AML-193 (cell line): Measurements from ENCODE around the gene MYCN.

Experiments
- DNase-seq, 2 experiments: peaks; one replicate each; lab custom pipeline; 2025; lab: John Stamatoyannopoulos, UW

Gene MYCN

DNA sequence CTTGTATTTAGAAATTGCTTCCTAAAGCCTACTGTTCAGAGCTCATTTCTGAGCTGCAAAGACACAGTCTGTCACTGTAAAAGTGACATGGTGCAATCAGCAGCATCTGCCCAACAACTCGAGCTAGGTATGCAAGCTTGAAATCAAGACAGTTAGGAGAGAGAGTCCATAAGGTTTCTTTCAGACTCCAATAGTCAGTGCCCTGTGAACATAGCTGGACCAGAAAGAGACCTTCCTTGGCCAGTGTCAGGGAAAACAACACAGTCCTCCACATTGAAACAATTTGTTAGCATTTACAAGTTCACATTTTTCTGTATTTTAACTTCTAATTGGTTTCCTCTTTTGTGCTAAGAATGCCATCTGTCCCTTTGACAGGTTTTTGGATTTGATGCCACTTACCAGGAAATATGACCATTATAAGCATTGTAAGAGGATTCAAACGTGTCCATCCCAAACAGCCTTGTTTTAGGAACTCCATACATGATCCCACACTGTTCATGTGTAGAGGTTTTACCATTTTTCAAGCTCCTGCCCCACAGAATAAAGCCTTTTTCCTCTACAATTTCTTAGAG lies 8.9 kb upstream of the MYCN start:
- DNase-seq = no peak

DNA sequence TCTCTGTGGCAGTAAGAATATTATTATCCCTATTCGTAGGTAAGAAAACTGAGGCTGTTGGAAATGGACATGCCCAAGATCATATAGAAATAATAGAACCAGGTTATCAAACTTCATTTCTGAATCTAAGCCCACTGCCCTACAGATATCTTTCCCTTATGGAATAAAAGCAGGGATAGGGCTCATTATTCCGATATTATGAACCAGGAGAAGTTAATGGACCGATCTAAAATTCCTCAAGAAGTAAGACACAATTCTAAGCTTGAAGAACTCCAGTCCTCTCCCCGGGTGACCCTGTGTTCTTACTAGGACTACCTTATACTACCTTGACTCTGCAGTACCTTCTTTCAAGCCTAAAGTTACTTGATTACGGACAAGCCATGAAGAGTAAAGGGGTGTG lies 8.4 kb upstream of the MYCN start:
- DNase-seq = no peak

DNA sequence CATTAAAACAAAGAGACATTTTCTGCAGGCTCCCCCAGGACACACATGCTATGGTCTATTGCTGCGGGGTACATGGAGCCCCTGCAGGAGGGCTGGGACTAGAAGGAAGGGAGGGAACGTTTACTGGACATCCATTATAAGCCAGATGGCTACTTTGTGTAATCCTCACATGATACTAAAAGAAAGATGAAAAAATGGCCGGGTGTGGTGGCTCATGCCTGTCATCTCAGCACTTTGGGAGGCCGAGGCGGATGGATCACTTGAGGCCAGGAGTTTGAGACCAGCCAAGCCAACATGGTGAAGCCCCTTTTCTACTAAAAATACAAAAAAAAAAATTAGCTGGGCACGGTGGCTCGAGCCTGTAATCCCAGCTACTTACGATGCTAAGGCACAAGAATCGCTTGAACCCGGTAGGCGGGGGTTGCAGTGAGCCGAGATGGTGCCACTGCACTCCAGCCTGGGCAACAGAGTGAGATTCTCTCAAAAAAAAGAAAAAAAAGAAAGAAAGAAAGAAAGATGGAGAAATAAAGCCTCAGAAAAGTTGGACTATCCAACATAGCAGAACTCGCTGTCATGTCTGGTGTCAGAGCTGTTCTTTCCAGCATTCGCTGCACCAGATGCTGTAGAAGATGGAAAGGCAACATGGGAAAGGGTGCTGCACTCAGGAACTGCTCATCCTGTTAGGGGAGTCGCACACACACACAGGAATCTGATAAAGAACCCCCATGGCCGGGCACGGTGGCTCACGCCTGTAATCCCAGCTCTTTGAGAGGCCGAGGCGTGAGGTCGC lies 7.8 kb upstream of the MYCN start:
- no peak for DNase-seq

DNA sequence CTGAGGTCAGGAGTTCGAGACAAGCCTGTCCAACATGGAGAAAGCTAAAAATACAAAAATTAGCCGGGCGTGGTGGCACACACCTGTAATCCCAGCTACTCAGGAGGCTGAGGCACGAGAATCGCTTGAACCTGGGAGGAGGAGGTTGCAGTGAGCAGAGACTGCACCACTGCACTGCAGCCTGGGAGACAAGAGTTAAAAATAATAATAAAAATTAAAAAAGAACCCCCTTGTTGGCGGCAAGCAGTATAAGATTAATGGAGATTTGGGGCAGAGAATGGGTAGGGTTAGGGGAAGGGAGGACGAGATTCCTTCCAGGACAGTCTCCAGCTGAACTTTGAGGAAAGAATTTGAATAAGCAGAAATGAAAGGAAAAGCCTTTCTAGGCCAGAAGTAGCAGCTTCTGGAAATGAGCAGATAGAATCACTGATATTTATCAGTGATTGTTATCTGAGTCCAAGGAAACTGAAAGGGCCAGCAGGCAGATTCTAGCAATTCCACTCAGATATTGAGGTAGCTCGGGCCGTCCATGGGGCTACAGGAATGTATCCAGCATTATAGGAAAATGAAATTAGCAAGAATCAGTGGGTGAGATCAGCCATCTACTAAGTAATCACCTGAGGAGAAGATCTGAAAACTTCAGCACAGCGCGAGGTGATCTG lies 7.0 kb upstream of the MYCN start:
- DNase-seq = no peak

DNA sequence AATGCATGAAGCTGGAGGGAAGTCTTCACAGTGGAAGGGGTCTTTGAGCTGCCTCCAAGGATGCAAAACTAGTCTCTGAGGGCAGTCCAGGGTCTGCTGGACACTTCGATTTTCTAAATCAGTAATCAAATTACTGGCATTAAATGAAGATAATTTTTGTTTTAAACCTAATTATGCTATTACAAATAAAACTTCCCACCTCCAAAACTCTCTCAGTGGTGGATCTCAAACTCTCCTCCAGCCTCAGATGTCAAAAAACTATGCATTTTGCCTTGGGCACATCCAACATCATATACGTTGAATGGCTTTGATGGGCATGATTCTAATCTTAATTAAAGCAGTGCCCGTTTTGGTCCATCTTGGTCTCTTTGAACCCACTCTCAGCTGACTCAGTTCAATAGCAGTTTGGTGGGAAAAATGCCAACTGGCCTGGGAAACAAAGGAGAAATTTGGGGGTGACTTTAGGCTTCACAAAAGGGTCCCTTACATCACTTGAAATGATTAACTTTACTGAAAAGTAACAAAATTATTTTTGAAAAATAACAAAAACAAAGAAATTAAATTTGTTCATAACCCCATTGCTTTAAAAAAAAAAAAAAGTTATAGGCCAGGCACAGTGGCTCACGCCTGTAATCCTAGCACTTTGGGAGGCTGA lies 5.9 kb upstream of the MYCN start:
- DNase-seq = no peak

DNA sequence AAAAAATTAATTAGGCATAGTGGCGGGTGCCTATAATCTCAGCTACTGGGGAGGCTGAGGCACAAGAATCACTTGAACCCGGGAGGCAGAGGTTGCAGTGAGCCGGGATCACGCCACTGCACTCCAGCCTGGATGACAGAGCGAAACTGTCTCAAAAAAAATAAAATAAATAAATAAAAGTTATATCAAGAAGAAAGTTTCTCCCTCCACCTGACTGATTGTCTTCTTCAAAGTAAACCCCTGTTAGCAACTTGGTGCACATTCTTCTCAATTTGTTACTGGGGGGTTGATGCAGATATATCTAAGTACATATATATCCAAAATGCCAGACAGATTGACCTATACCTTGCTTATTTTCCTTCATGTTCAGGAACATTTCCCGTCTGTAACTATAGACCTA lies 5.2 kb upstream of the MYCN start:
- DNase-seq = no peak

DNA sequence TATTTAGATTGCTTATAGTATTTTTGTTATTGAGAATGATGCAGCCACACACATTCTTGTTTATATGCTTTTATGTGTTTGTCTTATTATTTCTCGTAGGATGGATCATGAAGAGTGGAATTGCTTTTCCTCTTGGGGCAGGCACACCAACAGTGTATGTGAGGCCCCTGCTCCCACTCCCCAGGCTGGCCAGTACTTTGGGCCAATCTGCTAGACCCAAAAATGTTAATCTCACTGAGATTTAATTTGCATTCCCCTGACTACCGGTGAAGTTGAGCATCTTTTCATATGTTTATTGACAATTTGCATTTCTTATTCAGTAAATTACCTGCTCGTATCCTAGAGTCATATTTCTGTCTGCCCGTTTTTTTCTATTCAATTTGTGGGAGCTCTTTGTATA lies 4.7 kb upstream of the MYCN start:
- no peak for DNase-seq

DNA sequence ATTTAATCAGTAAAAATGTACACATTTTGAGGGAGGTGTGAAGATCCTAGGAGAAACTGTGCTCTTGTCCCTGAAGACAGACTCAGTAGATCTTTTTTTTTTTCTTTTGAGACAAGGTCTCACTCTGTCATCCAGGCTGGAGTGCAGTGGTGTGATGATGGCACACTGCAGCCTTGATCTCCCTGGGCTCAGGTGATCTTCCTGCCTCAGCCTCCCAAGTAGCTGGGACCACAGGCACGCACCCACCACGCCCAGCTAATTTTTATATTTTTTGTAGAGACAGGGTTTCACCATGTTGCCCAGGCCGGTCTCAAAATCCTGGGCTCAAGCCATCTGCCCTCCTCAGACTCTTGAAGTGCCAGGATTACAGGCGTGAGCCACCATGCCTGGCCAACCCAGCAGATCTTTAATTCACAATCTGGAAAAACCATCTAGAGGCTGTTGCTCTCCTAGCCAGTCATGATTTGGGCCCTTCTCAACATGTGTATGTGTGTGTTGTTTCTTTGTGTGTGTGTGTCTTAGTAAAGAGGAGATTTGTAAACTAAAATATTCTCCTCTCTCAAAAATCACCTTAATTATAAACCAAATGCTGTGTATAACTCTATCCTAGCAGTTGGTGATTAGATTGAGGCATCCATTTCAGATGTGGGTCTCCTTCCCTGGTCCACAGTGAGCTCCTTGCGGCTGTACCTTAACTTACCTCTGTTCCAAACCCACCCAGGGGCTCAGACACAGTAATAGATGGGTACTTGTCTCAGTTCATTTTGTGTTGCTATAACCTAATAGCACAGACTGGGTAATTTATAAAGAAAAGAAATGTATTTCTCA lies 3.9 kb upstream of the MYCN start:
- no peak for DNase-seq

DNA sequence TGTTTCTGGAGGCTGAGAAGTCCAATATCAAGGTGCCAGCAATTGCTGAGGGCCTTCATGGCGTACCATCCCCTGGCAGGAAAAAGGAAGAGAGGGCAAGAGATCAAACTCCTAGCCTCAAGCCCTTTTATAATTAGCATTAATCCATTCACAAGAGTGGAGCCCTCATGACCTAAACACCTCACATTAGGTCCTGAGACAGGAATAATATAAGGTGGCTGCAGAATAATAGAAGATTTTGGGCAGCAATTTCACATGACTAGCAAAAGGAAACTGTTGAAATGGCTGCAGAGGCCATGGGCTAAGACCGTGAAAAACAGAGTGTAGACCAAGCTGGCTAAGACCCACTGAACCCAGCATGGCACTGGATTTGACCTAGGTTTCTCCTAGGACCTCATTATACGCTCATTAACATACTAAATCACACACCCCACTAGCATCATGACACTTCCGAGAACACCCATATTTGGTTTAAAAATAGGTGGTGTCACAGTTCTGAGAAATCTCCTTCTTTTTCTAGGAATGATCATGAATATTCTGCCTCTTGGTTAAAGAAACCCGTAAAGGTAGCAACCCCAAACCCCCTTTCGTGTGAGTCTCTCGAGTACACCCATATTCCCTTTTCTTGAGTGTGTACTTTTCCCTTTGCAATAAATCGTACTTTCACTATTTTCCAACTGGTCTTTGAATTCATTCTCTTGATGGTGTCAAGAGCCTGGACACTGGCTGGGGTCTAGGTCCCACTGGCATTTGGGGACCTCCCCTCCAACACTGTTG lies 3.1 kb upstream of the MYCN start:
- no peak for DNase-seq

DNA sequence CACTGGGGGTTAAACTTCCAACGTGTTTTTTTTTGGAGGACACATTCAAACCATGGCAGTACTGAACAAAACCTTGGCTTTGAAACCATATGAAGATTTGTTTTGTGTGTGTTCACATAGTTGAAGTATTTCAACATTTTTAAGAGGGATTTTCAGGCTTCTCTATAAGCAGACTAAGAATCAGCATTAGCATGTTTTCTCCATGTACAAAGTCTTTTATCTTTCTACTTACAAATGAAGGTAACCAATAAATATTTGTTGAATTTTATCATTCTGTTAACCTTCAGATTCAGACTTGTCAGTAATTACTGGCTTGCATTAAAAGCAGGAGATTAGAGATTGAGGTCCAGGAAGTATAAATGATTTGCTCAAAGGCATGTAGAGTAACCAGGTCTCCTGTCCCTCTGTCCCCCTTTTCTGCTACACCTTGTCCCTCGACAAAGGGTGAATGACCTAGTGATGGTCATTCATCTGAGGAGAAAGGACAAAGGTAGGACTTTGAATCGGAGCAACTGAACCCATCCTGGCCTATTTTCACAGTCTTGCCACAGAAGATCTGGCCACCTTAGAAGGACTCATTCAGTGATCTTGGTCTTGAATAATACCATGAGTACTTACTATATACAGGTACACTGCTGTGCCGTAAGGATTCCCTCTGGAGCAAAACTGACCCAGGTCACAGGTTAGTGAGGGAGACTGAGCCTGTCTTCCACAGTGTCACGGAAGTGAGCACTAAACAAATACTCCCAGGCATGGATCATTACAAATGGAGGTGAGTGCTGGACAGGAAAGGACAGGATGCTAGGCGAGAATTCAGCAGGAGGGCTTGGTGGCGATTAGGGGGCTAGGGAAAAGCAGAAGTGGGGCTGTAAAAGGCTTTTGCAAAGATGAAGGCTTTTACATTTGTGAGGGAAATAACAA lies 2.2 kb upstream of the MYCN start:
- DNase-seq = no peak

DNA sequence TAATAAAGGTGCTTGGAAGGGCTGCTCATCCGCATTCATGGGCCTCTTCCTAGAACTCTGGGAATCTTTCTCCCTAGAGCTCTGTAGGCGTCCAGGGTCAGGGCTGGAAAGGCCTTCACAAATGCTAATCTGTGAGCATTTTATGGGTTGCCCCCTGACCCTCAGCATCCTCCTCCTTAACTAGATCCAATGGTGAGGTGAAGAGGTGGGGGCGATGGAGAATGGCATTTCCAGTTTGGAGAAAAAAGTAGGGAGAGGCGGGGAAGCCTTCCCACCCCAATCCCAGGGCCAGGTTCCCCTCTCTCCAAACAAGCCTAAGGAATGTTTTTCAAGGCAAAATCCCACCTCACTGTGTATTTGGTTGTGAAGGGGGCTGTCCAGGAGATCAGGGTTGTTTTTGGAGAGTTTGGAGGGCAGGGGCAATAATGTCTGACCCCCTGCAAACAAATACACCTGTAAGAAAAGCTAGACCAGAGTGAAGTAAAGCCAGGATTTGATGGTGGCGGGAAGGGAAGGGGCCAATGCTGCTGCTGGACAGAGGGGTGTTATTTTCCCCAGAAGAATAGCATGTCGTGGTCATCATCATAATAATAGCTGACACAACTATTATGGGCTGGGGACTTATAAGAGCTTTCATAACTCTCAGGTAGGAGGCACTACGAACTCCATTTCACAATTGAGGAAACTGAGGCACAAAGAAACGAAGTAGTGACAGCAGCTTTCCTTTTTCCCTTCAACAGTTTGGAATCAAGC lies 1.4 kb upstream of the MYCN start:
- DNase-seq = no peak

DNA sequence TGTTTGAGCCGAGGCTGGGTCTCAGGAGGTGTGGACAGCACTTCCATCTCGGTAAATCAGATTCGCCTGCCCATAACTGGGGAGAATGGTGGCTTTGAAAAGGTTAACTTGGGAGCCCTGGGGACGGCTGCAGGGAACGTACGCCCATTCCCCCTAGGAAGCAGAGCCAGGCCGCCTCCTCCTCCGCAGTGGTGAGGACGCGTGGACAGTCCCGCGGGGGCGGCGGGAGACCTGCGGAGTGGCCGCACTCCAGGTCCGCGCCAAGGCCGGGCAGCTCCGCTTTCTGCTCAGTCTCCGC lies 845 bp upstream of the MYCN start:
- no peak for DNase-seq

DNA sequence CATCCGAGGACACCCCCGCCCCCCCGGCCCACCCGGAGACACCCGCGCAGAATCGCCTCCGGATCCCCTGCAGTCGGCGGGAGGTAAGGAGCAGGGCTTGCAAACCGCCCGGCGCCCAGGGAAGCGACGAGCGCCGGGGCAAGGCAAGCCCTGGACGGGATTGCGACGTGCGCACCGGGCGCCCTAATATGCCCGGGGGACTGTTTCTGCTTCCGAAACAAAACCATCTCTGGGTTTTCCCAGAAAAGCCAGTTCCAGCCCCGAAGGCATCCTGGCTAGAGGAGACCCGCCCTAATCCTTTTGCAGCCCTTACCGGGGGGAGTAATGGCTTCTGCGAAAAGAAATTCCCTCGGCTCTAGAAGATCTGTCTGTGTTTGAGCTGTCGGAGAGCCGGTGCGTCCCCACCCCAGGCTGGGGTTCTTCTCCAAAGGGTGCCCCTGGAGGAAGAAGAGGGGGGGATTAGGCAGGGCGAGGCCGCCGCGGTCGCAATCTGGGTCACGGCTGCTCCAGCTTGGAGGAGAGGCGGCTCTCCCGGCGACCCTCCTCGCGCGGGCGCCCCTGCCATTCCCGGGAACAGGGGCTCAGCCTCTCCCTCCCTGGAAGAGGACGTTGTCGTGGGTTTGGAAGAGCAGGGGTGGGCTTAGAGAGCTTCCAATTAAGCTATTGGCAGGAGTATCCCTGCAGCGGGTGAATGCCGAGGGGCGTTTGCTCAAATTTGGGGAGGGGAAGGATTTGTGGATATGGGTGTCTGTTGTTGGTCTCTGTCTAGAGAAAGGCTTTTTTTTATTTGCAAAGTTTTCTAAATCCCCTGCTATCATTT lies 521 bp downstream of the MYCN start:
- no peak for DNase-seq

DNA sequence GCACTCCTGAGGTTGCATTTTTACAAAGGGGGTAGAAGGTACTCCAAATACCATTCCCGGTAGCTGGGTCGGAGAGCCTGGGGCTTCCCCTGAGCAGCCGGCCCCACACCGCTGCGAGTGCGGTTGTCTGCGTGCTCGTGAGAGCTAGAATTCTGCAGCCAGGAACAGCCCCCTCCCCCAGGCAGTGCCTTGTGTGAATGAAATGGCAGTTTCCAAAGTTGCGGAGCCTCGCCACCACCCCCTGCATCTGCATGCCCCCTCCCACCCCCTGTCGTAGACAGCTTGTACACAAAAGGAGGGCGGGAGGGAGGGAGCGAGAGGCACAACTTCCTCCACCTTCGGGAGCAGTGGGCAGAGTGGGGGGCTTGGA lies 1.1 kb downstream of the MYCN start:
- DNase-seq = no peak

DNA sequence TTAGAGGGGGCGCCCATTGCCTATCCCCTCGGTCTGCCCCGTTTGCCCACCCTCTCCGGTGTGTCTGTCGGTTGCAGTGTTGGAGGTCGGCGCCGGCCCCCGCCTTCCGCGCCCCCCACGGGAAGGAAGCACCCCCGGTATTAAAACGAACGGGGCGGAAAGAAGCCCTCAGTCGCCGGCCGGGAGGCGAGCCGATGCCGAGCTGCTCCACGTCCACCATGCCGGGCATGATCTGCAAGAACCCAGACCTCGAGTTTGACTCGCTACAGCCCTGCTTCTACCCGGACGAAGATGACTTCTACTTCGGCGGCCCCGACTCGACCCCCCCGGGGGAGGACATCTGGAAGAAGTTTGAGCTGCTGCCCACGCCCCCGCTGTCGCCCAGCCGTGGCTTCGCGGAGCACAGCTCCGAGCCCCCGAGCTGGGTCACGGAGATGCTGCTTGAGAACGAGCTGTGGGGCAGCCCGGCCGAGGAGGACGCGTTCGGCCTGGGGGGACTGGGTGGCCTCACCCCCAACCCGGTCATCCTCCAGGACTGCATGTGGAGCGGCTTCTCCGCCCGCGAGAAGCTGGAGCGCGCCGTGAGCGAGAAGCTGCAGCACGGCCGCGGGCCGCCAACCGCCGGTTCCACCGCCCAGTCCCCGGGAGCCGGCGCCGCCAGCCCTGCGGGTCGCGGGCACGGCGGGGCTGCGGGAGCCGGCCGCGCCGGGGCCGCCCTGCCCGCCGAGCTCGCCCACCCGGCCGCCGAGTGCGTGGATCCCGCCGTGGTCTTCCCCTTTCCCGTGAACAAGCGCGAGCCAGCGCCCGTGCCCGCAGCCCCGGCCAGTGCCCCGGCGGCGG lies 1.7 kb downstream of the MYCN start:
- no peak for DNase-seq

DNA sequence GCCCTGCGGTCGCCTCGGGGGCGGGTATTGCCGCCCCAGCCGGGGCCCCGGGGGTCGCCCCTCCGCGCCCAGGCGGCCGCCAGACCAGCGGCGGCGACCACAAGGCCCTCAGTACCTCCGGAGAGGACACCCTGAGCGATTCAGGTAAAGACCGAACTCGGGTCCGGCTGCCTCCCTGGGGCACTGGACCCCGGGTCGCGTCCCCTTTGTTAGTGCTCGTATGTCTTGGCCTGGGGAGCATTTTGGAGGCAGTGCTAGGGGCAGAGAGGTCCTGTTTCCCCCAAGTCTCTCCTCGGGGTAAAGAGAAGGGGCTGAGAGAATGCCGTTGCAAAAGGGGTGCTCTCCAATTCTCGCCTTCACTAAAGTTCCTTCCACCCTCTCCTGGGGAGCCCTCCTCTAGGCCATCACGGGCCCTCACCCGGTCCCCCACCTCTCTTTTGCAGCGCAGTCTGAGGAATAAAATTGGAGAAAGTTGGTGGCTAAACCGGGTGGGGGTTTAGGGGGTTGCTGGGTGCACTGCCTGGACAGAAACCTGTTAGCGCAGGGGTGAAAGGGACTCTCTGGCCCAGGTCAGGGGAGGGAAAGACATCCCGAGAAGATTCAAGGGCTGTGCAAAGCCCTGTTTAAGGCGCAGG lies 2.5 kb downstream of the MYCN start:
- DNase-seq = no peak
